NCI-H187 treated with DMSO at 0.1 percent for 48 hours (cell line): ENCODE results near the gene PRDM2.

Experiments used
- DNase-seq: peaks from one replicate; lab custom pipeline; 2025; lab: John Stamatoyannopoulos, UW

PRDM2 gene

GRCh38 chr1:13766592-13767564 lies 66.9 kb downstream of the PRDM2 start:
- DNase-seq: no peak

GRCh38 chr1:13769212-13769611 lies 69.2 kb downstream of the PRDM2 start:
- DNase-seq: no peak

GRCh38 chr1:13769830-13770229 lies 69.8 kb downstream of the PRDM2 start:
- no peak for DNase-seq

GRCh38 chr1:13770743-13771142 lies 70.8 kb downstream of the PRDM2 start:
- no peak for DNase-seq

- DNase-seq: no peak
Observed at GRCh38 chr1:13771745-13772144, 71.8 kb downstream of the PRDM2 start.

- no peak for DNase-seq
Observed at GRCh38 chr1:13772271-13772670, 72.3 kb downstream of the PRDM2 start.

- DNase-seq: no peak
Observed at GRCh38 chr1:13774121-13774520, 74.1 kb downstream of the PRDM2 start.

GRCh38 chr1:13775459-13775858 lies 75.5 kb downstream of the PRDM2 start:
- no peak for DNase-seq

- no peak for DNase-seq
Observed at GRCh38 chr1:13775916-13776315, 75.9 kb downstream of the PRDM2 start.

GRCh38 chr1:13778431-13778830 lies 78.4 kb downstream of the PRDM2 start:
- DNase-seq: no peak

GRCh38 chr1:13779930-13780329 lies 79.9 kb downstream of the PRDM2 start:
- no peak for DNase-seq

- DNase-seq: no peak
Observed at GRCh38 chr1:13780780-13781179, 80.8 kb downstream of the PRDM2 start.

- no peak for DNase-seq
Observed at GRCh38 chr1:13781228-13781627, 81.2 kb downstream of the PRDM2 start.

GRCh38 chr1:13781907-13782633 lies 82.1 kb downstream of the PRDM2 start:
- DNase-seq: no peak

- DNase-seq: no peak
Observed at GRCh38 chr1:13782634-13783360, 82.8 kb downstream of the PRDM2 start.

- DNase-seq: no peak
Observed at GRCh38 chr1:13783551-13783950, 83.6 kb downstream of the PRDM2 start.

GRCh38 chr1:13784971-13785370 lies 85.0 kb downstream of the PRDM2 start:
- DNase-seq: no peak

- DNase-seq: no peak
Observed at GRCh38 chr1:13786541-13786940, 86.6 kb downstream of the PRDM2 start.

GRCh38 chr1:13788795-13789194 lies 88.8 kb downstream of the PRDM2 start:
- DNase-seq: no peak

GRCh38 chr1:13790290-13791030 lies 90.5 kb downstream of the PRDM2 start:
- no peak for DNase-seq

GRCh38 chr1:13792419-13792818 lies 92.4 kb downstream of the PRDM2 start:
- no peak for DNase-seq
